OCI-LY1 (cell line): ENCODE data around the gene CCDC51.

Experiments
- EZH2 ChIP-seq: fragments of 200-600 bp; sonication (generic), shearing (Covaris generic); IDR thresholded peaks from 2 replicates; pipeline ENCODE4 v1.8.0; 2017; ENCODE audit warnings: borderline replicate concordance, mixed run types, mild to moderate bottlenecking, antibody characterized with exemption, low read length, moderate library complexity, mixed read lengths
- TF ChIP-seq, protein P1 (sequence below): fragments of 200-600 bp; sonication (generic), shearing (Covaris generic); IDR thresholded peaks from 2 replicates; pipeline ENCODE4 v1.5.1; 2017; ENCODE audit warnings: mild to moderate bottlenecking, antibody characterized with exemption, low read length, moderate library complexity, mixed read lengths

DNA sequence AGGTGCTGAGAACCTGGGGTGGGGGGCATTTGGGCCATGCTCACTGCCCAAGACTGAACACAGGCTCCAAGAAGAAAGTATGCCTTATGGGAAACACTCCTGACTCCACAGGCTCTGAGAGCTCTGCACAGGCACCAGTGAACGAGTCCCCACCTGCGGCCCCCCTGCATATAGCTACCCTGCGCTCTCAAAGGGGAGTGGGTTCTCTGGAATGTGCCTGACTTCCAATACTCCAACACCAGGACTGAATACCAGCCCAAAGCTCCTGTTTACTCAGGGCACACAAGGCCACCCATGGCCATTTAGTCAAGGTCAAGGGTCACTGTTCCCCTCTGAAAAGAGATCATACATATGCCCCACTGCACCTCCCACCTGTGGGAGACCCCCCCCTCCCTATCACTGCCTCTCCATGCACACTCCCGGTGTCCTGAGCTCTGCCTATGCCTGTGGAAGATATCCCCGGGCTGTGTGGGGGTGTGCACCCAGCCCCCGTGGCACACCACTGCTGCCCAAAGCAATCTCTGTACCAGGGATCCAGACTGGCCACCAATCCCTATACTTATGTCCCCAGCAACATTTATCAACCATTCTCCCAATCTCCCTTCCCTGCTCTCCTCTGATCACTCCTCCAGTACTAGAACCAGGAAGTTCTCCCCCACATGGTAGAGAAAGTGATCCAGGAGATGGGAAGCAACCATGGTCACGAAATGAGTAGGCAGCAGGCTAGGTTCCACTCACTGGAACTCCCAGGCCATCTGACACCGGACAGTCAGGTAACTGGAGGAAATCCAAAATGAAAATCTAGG is 8.5 kb downstream of the CCDC51 start:
- TF ChIP-seq, protein P1, sequence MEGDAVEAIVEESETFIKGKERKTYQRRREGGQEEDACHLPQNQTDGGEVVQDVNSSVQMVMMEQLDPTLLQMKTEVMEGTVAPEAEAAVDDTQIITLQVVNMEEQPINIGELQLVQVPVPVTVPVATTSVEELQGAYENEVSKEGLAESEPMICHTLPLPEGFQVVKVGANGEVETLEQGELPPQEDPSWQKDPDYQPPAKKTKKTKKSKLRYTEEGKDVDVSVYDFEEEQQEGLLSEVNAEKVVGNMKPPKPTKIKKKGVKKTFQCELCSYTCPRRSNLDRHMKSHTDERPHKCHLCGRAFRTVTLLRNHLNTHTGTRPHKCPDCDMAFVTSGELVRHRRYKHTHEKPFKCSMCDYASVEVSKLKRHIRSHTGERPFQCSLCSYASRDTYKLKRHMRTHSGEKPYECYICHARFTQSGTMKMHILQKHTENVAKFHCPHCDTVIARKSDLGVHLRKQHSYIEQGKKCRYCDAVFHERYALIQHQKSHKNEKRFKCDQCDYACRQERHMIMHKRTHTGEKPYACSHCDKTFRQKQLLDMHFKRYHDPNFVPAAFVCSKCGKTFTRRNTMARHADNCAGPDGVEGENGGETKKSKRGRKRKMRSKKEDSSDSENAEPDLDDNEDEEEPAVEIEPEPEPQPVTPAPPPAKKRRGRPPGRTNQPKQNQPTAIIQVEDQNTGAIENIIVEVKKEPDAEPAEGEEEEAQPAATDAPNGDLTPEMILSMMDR, result no peak
- TF ChIP-seq EZH2, result no peak
